Tibial nerve (tissue), 4 donors: ENCODE measurements around the gene TTC16.
A peak's percentile ranks its signal among the peaks of the same experiment; 100 is the strongest.

Experiments
- CTCF ChIP-seq, 5 experiments: fragments of 200-600 bp in 3 of 5; fragments of 450-650 bp in 2 of 5; sonication (generic) in 3 of 5; IDR thresholded peaks; one replicate each; pipeline ENCODE4 v1.5.1; 2016 to 2019; ENCODE audit warnings: antibody characterized with exemption in 5 of 5, mild to moderate bottlenecking in 3 of 5, moderate library complexity in 2 of 5
- EP300 ChIP-seq, 2 donors: sonication (generic); formaldehyde crosslinking; IDR thresholded peaks; one replicate each; pipeline ENCODE4 v1.6.1; 2017; ENCODE audit warnings: antibody characterized with exemption in 2 of 2, mild to moderate bottlenecking in 1 of 2

- TF ChIP-seq CTCF (IDR thresholded peaks at IDR 0.05): peak in 4 of 5 experiments; percentile 13 to 51 (median 34)
- TF ChIP-seq EP300 (IDR thresholded peaks at IDR 0.05): peak in 1 of 2 donors; percentile 64
These were observed 48.1 kb downstream of the TTC16 start for GRCh38 chr9:127763918-127764384.
